ENCODE data around the gene CHPF.

The CHPF gene

DNA sequence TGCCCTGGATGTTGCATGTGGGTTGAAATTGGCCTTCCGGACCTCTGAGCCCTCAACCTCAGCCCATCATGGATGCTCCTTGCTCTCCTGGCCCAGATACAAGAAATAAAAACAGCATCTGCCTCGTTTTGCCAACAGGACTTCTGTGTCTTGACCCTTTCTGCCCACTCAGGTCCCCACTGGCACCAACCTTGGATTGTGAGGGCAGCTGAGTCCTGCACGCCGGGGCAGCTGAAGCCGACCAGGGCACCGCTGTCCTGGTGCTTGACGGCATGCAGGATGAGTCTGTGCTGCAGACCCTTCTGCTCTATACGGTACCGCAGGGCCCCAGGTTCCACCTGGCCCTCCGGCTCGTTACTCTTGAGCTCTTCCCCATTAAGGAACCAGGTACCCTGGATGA is 23.0 kb upstream of the CHPF start:
- DNase-seq = no peak

DNA sequence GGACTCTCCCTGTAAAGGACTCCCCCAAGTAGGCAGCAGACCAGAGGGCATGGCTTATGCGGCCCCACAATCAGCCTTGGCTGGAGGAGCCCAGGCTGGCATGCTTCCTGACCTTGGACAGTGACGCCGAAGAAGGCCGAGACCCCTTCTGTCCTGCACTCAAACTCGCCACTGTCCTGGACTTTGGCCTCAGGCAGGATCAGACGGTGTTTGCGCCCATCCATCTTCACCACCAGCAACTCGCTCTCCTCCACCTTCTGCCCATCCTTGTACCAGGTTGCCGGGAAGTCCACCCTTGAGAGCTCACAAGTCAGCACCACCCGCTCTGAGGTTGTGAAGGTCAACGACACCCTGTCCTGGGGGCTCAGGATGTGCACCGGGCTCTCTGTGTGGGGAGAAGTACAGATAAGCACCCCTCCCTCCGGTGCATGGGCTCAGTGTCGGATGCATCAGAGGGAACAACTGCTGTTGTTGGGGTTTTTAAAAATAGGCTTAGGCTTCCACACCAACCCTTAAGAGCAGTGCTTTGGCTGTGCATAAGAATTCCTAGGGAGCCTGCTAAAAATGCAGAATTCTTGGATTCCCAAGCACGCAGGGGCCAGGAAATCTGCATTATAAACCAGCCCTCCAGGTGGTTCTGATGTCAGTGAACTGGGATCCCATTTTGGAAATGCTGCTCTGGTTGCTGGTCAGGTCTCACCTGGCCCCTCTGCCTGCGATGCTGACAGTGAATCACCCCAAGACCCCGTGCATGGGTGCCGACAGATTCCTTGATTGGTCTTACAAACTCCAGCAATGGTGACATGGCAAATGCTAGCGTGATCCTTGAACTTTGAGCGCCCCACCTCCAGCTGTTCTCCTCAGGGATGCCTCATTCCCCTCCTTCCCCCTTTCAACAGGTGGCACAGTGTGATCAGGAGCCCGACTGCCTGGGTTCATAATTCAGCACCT is 21.8 kb upstream of the CHPF start:
- no peak for DNase-seq

DNA sequence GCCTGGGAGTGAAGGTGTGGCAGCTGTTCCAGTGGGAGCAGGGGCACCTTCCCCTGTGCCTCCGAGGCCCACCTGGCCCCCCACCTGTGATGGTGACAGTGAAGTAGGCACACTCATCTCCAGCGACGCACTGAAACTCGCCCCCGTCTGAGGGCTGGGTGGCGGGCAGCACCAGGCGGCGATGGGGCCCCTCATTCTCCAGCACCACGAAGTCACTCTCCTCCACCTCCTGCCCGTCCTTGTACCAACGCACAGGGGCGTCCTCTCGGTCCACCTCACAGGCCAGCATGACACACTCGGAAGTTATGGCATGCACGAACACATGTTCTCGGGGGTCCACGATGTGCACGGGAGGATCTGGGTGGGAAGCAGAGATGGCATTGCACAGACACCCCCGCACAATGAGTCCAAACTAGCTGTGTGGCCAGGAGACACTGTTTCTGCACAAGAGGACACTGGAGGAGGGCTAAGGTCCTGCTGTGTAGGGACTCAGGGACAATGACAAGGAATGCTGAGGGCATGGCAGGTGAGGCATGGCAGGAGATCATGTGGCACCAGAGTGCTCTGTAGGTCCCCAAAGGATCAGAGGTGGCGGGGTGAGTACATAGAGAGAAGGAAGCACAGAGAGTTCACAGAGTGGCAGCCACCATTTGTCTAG is 19.8 kb upstream of the CHPF start:
- DNase-seq = no peak

DNA sequence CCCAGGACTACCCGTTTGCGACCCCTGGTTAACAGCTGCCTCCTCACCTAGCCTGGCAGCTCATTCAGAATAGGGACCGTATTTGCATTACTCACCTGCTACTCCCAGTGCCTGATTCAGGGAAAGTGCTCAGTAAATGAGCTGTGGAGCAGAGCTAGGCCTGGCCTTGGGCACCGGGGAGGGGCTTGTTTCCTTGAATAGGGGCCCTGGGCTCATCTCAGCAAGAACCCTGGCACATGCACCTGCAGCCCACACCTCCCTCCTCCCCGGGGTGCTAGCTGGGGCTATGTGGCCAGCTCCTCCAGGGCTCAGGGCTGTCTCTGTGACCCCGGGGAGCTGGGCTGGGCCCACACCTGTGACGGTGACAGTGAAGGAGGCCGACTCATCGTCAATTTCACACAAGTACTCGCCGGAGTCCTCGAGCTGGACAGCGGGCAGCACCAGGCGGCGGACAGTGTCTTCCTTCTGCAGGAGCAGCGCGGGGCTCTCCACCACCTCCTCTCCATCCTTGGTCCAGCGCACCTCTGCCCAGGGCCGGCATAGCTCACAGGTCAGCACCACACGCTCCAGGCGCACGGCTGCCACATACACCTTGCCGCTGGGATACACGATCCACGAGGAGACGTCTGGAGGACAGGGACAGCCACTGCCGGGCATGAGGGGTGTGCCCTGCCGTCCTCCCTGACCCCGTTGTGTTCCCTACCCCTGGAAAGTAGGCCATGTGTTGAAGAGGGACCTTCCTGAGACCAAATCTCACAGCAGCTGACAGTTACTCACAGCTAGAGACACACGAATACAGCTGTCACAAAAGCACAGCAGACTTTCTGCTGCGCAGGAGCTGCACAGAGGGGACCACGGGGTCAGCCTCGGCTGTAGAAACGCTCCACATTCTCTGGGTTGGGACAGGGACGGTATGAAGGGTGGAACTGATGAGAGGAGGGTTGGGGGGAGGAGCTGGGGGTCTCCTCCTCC is 18.7 kb upstream of the CHPF start:
- no peak for DNase-seq

DNA sequence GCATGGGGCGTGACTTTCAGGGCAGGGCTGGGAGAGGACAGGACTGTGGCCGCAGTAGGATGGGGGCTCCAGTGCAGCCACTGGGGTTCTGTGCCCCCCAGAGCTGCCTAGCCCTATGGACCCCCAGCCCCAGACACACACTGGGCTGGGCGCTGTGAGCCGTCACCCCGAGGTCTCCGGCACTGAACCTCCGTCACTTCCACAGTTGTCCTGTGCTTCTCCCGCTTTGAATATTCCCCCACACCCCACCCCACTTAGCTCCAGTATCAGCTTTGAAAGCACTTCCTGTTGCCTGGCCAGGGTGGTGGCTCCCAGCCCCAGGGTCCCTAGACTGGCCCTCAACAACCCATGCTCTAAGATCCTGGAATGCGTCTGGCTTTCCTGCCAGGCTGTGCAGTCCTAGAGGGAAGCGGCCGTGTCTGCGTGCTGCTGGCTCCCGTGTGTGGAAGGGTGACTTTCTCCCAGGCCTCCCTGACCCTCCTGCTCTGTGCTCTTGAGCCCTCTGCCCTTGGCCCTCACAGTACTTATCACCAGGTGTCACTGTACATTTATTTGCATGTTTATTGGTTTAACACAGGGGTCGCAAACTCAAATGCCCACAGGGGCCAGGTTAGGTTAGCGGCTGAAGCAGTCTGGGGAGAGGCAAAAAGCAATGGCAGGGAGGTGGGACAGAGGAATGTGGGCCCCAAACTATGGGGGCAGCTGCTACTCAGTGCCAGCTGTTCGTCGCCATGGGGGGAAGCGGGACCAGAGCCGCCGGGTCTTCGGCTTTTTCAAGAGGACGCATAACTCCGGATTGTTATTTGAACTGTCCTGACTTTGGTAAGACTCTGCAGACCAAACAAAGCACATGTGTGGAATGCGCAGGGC is 17.8 kb upstream of the CHPF start:
- no peak for DNase-seq

DNA sequence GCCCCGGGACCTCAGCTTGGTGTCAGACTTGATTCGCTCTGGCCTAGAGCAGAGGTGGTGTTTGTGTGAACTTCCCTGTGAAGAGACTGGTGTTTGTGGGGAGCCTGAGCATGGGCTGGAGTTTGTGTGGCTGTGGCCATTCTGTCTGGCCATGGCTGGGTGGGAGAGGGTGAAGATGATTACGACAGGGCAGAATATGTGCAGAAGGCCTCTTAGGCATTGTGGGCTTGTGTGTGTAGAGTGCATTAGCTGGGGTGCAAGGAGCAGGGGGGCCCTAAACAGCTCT is 17.2 kb upstream of the CHPF start:
- no peak for DNase-seq

DNA sequence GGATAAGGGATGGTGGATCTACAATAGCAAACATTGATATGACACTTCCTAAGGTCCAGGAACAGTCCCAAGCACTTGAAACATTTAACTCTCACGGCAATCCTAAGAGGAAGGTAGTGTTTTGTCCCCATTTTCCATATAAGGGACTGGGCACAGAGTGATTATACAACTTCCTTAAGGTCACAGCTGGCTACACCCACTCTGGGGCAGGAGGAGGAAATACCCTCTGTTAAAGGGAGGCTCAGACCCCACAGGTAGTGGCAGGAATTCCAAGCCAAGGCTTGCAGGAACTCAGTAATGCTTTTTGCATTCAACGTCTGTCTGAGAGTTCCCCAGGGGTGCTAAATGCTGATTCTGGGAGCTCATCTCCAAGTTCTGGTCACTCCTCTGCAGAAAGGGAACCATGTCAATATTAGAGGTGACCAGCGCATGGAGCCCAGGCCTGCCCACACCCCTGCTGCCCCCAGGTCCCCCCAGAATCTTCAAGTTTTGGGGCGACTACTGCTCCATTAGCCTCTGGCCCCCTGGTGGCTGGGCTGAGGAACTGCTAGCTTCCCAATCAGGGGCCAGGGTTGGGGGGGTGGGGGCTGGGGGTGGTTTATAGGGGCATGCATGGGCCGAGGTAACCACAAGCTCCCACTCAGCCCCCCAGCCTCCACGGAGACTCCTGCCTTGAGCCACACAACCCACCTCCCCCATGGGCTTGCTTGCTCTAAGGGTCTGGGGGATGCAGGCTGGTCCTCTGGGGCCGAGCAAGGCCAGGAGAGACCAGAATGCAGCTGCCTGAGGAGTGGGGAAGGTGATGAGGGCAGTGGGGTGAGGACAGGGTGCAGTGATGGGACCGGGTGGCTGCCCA is 16.7 kb upstream of the CHPF start:
- DNase-seq = no peak

DNA sequence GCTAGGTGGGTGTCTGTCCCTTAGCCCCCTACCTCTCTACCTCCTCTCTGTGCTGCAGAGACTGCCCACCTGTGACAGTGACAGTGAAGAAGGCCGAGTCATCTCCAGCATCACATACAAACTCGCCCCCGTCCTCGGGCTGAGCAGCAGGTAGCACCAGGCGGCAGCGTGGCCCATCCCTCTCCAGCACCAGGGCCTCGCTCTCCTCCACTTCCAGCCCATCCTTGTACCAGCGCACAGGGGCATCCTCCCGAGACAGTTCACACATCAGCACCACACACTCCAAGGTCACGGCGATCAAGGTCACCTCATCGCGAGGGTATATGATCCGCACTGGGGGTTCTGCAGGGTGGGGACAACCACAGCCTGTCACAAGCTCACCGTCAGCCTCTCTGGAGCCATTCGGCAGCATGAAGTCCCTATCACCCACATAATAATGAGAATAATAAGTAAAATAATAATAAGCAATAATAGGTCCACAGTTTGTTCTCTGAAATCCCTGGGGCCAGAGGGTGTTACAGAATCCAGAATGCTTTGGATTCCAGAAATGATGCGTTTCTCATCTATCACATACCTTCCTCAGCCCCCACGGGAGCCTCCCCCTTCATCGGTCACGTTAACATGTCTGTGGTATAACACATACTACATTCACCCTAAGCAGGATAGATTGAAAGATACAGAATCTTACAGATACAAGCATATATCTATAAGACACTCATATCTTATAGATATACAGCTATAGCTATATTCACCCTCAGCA is 15.7 kb upstream of the CHPF start:
- DNase-seq = no peak

DNA sequence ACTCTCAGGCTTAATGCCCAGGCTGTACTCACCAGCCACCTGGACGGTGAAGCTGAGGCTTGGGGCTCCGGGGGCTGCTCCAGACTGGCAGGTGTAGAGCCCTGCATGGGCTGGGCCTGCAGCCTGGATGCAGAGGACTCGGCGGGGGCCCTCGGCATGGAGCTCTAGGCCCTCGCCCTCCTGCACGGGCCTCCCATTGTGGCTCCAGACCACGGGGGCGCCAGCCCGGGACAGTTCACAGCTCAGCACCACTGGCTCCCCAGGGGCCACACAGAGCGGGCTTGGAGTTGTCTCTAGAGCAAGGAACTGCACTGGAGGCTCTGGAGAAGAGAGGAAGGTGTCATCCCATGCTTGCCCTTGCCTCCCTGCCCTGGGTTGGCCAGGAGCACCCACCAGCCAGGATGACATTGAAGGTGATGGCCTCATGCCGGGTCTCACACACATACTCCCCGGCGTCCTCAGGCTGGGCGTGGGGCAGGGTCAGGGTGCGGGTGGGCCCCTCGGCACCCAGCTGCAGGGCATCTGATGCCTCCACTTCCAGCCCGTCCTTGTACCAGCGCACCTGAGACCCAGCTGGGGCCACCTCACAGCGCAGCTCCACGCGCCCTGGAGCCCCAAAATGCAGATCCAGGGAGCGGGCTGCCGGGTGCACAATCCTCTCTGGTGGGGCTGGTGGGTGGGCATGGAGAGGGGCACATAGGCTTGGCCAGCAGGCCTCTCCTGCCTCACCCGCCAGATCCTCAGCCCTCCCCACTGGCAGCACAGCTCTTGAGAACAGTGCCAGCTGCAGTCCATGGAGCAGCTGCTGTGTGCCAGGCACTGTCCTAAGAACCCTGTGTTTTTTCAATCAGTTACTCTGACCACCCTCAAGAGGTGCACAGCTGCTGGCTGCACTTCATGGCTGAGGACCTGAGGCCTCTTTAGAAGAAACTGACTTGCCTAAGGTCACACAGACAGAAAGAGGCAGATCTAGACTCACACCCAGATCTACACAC is 14.5 kb upstream of the CHPF start:
- DNase-seq = no peak

DNA sequence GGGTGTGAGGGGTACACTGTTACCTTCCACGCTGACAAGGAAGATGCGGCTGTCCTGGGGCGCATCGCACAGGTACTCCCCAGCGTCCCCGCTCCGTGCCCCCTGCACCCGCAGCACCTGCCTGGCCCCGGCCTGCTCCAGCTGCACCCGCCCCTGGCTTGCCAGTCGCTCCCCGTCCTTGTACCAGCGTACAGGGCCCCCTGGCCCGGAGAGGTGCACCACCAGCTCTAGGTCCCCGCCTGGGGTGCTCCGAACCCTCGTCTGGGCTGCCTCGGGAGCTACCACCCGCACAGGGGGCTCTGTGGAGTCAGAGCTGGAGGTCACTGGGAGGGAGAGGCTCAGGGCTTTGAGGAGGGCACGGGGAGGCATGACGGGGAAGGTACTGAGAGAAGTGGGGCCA is 13.7 kb upstream of the CHPF start:
- no peak for DNase-seq

DNA sequence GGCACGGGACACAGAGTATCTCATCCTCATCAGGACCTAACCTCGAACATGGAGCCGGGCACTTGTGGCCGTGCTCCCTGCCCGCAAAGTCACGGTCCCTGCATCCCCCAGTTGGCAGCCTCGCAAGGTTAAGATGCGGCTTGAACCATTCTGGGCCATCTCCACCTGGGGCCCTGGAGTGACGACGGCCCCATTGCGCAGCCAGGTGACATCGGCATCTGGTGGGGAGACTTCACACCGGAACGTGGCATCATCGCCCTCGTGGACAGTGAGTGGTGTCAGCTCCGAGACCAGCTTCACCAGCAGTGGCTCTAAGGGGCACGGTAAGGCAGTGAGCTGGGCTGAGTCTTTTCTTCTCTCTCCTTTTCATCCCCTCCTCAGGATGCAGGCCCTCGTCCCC is 12.8 kb upstream of the CHPF start:
- DNase-seq = no peak

DNA sequence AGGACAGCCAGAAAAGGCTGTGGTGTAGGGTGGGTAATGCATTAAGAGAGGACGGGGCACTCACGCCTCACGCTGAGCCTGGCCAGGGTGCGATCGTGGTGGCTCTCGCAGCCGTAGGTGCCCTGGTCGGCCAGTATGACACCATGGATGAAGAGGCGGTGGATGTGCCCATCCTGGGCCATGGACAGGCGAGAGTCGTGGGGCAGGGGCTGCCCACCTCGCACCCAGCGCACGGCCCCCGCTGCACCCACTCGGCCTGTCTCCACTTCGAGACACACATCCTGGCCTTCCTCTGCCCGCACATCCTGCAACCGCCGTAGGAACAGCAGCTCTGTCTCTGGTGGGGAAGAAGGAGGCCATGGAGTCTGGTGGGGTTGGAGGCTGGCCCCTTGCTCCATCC is 12.3 kb upstream of the CHPF start:
- no peak for DNase-seq

DNA sequence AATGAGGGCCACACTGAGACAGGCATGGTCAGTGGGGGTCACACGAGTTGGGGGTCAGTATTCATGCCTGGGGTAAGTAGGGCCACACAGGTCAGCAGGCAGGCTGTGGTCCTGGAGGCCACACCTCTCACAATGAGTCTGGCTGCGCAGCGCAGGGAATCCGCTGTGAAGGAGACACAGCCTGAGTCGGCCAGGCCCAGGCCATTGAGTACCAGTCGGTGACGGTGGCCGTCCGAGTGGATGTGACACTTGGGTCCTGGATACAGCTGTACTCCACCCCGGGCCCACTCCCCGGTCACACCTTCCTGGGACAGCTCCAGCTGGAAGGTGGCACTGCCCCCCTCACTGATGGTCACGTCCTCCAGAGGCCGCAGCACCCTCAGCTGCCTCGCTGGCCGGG is 10.7 kb upstream of the CHPF start:
- DNase-seq = no peak

DNA sequence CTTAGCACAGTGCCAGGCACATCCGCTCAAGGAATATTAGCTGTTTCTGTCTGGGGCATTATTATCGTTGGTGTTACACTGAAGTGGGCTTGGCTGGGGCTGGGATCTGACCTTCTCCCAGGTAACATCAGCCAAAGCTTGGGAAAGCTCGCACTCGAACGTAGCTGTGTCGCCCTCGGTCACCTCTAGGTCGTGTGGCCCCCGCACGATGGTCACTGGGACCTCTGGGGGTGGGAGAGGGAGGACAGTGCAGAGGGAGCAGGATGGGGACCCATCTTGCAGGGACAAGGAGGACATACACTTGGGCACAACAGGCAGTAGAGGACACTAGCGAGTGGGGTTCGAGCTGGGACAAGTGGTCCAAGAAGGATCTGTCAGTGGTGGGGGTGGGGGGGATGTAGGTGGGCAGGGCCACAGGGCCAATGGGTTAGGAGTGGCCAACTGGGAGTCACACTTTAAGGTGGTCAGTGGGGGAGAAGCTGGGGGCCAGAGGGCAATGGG is 9.9 kb upstream of the CHPF start:
- no peak for DNase-seq

DNA sequence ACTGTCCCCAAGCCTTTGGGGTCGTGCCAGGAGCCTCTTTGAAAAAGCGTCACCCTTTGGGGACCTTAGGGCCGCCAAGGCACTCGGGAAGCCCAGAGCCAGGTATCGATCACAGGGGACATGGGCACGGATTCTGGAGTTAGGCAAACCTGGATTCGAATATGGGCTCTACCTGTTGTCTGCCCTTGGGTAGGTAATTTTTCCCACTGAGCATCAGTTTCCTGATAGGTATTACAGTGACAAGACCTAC is 9.5 kb upstream of the CHPF start:
- no peak for DNase-seq

DNA sequence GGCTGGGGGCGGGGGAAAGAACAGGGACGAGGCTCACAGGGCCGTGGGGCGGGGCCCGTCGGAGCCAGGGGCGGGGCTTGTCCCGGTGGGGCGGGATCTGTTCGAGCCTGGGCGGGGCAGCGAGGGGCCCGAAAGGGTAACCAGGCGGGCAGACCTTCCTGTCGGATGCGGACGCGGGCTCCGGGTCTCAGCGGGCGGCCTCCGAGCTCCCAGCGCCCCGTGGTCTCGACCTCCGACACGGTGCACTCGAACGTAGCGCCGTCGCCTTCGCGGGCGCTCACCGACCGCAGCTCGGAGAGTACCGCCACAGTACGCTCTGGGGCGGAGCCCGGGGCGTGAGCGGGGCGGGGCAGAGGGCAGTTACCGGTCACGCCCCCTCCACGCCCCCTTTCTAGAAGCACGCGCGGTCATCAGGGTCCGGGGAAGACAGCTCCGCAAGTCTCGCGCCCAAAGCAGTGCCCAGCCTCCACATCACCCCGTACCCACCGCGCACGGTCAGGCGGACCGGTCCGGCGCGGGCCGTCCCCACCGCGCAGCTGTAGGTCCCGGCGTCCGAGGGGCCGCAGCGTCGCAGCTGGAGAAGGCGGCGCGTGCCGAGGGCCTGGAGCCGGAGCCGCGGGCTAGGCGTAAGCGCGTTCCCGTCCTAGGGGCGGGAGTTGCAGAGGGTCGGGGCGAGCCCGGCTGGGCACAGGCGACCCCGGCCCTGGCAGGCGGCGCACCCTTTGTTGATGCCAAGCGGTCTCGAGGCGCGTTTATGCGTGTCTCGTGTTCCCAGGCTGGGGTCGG is 9.0 kb upstream of the CHPF start:
- DNase-seq = peak; percentile 94

DNA sequence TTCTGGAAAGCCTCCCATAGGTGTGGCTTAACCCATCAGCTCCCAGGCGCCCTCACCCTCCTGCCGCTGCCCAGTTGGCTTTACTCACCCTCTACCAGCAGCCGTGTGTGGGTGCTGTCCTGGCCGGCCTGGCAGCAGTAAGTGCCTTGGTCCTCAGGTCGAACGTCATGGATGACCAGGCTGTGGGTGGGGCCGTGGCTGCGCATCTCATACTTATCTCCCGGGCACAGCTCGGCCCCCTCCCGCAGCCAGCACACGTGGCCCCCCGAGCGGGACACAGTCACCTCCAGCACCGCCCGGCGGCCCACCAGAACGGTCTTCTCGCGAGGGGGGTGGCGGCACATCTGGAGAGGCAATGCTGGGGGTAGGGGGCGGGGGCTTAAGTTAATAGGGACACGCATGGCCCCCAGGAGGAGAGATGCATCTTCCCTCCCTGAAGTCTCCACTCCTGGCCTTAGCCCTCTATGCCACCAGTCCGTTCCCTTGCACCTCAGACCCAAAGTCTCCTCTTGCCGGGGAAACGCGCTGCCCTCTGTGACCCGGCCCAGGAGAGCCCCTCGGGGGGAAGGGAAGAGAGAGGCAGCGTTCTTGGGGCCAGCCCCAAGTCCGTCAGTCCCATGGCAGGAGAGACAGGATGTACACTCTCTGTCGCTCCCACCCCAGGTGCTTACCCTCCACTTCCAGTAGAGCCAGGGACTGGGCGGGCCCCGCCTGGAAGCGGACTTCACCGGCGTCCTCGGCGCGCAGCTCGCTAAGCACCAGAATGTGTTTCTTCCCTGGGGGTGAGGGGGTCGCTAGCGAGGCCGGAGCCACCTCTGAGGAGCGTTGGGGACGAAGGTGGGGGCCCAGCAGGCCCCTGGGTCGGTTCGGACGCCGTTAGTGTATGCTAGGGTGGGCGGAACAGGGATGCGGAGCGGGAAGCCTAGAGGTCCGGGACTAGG is 8.1 kb upstream of the CHPF start:
- DNase-seq = peak; percentile 61

DNA sequence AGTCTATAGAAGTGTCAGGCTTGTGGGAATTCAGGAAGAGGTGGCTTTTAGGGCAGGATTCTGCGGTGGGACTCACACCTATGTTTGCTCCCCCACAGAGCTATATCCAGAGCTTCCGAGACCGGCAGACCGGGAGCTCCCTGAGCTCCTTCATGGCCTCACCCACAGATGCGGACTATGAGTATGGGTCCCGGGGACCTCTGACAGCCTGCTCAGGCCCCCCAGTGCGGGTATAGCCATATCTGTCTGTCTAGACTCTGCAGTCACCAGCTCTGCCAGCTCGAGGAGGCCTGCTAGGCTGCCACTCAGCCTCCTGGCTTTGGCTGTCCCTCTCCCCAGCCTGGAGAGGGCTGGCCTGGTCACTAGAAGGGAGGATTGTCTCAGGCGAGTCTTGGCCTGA is 6.0 kb upstream of the CHPF start:
- no peak for DNase-seq
